Transverse colon (tissue), 1 donor: ENCODE data around the gene RRM2.

Experiments
- EP300 ChIP-seq: sonication (generic); formaldehyde crosslinking; IDR thresholded peaks from one replicate; pipeline ENCODE4 v1.6.1; 2017; ENCODE audit warnings: antibody characterized with exemption, low read depth
- POLR2A ChIP-seq: fragments of 450-650 bp; IDR thresholded peaks from one replicate; pipeline ENCODE4 v1.6.1; 2016; ENCODE audit warnings: antibody characterized with exemption, mild to moderate bottlenecking, moderate library complexity

- TF ChIP-seq EP300 (no peak), POLR2A (no peak)
Measured at GRCh38 chr2:10139536-10139935, 17.0 kb downstream of the RRM2 start.
